M059J (cell line): ENCODE measurements around the gene CNTNAP2. TPM values are rescaled to one million over a fixed set of nuclear protein-coding genes. Genes with fewer than 3 reads are reported as not detected.
A peak's percentile ranks its signal among the peaks of the same experiment; 100 is the strongest.

ENCODE experiments used
- DNase-seq: peaks from one replicate; pipeline ENCODE4 v3.0.0-alpha.2; 2012; ENCODE audit warnings: low read depth
- total RNA-seq: library from RNA; depleted of rRNA; stranded (reverse); fragments of >200 nt; shearing (Covaris generic); gene quantifications from 2 replicates; pipeline ENCODE4 v1.2.3, GENCODE V29; 2014

CNTNAP2 gene
- total RNA-seq, 1 experiment from 2014 or later, result not detected

DNA sequence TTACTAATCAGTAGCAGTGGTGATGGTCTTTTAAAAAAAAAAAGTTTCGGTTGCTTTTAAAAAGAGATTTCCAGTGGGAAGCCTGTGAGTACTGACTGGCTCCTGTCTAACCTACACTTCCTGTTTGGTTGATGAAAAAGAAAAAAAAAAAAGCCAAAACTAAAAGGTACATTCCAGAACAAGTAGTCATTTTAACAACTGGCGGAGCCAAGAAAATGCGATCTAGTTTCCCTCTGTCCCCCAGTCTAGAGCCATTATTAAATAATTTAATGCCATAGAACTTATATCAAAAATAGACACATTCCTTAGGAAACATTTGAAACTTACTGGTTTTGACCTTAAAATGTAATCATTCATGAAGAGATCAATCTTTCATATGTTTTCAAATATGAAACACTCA is 2219.8 kb downstream of the CNTNAP2 start:
- DNase-seq, result peak; percentile 8

DNA sequence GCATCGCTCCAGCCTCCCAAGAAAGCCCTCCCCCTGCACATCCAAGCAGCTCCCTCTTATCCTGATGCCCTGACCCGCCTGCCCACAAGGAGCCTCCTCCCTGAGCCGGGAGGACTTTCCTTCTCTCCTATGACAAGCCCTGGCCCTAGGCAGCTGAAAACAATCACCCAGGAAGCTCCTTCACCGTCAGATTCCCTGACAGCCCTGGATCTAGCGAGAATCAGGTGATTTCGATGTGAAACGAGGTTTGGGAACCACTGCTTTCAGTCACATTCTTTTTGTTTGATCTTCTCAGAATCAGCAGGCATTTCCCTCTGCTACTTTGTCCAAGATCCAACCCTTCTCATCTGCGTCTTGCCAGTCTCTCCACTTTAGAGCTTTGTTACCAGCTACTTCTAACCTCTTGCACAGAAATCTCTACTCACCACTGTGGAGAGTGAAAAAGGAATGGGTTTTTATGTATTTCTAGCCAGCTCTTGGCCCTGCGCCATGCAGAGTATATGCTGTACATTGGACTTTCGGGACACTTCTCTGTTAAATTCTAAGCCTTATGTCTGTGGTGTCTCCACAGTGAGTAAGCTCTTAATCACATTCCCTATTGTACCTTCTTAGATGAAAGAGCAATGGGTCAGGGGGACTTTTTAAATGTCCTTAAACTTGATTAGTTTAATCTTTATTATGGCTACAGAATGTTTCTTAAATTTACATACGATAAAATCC is 2220.8 kb downstream of the CNTNAP2 start:
- no peak for DNase-seq

DNA sequence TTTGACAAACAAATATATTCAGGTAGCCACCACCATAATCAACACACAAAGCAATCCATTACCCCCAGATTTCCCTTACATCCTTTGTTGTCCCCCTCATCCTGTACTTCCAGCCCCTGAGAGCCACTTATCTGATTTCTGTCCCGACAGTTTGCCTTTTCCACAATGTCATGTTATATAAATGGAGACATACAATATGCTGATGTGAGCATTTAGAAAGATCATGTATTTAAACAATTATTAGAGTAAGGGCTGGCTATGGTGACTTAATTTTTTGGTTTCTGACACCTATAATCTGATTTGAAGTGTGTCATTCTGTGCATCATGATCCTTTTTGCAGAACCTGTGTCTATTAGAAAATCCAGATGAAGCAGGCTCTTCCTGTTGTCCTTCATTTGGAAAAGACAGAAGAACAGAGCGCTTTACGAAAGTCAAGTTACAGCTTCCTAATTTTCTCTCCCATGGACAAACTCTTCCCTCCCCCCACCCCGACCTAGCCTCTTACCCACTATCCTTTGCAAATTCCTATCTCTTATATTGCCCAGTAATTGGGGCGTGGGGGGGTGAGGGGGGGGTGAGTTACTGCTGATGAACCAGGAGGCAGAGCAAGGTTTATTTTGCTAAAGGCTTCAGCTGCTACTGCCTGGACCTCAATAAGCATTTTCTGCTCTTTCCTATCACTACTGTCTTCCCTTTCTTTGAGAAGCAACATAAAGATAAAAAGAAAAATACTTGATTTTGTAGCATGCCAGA is 2221.6 kb downstream of the CNTNAP2 start:
- DNase-seq, result no peak

DNA sequence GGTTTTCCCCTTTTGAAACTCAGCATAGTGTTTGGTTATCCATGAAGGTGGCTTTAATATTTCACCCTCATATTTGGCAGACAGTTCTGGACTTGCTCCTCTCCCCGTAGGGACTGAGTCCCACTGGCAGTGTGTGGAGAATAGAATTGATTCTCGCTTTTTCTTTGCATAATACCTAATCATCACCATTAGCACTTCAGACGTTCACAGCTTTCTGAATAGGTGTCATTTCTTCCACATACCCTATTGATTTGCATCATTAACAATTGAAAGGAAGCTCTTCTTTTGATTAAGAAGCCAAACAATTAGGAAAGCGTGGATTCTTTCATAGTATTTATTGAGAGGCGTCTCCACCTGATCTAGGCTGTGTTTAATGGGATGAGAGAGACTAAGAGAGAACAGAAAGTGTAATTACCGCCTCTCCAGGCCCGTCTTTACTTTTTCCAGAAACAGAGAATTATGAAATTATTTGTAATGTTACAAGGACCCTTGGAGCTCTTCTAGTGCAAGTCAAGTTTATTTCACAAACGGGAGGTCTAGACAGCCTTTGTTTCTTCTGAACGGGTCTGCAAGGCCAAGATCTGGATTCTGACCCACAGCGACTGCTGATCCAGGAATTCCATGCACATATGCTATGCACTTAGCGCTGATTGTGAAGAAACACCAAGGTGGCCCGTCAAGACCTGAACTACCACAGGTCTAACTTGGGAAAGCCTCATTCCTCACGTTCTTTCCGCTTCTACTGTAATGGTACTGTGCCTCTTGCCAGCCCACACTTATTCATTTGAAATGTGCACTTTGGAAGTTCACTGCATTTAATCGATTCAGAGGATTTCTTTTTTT is 2224.1 kb downstream of the CNTNAP2 start:
- no peak for DNase-seq

DNA sequence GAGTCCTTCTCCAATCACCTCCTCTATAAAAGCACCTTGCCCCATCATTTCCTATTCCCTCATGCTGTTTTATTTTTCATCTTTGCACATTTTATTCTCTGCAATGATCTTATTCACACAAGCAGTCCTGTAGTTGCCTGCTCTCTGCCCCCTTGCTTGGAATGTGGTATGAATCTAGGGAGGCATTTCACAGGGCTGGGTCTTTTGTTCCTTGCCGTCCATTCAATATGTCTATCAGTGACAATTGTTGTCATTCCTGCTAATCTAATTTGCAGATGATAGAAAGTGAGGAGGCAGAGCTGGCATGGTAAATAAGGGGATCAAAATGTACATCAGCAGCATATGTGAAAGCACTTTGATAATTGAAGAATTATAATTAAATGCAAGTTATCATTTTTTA is 2227.8 kb downstream of the CNTNAP2 start:
- DNase-seq, result no peak

DNA sequence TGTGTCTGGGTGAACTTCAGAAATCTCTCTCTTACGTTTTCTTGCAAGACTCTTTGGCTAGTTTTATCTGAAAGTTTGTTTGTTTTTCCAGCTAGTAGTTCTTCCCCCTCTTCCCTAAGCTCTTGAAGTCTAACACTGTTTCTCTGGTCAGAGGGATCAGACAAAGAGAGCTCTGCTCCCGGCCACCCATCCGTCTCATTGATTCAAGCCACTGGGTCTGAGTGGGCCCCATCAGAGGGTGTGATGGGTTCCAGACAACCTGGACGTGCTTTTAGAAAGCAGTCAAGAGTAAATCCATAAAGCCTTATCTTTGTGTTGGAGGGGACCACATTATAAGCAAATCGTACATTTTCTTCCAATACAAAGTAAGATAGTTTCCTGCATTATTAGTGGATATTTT is 2231.4 kb downstream of the CNTNAP2 start:
- no peak for DNase-seq

DNA sequence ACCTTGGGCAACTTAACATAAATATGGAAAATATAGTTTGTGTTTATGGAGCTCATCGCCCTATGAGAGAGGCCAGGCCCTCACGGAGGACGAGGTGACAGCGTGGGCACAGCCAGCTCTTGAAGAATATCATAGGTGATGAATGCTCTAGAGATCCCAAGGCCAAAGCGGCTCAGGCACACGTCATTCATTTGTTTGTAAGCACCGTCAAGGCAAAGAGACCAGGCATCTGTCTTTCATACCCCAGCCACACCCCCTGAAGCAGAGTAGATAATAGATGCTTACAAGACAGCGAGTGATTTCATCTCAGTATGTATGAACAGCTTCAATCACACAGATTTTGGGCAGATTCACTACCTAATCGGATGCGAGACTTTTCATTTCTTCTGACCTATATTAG is 2231.9 kb downstream of the CNTNAP2 start:
- DNase-seq, result no peak

DNA sequence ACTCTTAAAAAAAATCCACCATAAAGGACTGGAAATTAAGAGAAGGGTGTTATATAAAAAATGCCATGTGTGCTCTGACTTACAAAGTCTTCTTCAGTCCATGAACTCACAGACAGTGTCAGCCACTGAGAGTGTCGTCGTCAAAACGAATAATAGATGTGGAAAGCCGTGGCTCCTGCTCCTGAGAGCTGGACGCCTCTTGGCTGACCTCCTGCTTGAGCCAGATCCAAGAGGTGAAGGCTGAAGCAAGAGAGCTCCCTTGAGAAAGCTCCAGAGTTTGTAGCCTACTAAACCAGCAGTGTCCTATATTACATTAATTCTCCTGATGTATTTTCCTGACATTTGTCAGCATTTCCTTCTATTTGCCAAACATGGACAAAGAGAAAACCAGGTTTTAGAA is 2239.7 kb downstream of the CNTNAP2 start:
- no peak for DNase-seq

DNA sequence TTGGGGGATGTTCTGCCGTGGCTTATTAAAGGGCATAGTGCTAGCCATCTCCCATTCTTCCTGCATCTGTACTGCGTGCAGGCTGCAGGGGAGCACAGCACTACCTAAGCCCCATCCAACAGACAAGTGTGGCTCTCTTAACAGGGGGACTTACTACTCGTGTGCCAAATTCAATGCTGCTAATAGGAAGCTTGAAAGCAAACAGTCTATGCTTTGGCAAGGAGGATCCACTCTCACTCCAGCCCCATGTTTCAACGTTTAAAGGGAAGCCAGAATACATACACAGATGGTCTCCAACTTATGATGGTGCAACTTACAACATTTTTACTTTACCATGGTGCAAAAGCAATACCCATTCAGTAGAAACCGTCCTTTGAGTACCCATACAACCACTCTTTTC is 2245.9 kb downstream of the CNTNAP2 start:
- DNase-seq, result no peak

DNA sequence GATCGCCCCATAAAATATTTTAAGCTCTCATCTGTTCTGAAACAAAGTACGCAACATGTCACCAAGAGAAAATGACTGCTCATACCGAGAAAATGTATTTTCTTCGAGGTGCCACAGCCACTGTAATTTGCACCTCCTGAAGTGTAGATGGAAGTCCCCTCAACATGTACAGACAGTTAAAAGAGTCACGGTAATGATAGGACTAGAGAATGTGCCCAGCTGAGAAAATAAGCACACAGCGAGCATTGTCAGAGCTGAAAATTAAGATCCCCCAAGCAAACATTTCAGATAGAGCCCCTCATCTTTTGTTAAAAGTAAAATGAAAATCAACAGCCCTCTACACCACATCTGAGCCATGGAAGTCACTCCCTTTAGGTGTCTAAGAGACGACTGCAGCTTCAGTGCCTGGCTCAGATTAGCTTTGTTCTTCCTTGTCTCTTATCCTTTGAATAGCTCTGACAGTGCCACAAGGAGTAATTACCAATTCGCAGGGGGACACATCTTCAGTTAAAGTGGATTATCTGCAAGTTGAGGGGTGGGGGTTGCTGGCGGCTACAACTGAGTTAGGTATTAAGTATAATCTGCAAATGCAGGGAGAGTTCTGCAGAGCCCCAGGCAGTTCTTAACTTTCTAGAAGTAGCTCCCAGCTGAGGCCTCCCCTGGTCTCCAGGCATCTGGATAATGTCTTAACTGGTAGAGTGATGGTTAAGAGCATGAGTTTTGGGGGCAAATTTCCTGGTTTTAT is 2251.3 kb downstream of the CNTNAP2 start:
- no peak for DNase-seq

DNA sequence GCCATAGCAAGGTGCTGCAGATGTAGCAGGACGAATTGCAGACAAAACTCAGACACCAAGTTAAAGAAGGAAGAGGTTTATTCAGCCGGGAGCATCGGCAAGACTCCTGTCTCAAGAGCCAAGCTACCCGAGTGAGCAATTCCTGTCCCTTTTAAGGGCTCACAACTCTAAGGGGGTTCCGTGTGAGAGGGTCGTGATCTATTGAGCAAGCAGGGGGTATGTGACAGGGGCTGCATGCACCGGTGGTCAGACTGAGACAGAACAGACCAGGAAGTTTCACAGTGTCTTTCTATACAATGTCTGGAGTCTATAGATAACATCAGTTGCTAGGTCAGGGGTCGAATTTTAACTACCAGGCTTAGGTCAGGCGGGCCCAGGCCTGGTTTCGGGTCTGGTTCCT is 2252.0 kb downstream of the CNTNAP2 start:
- no peak for DNase-seq

DNA sequence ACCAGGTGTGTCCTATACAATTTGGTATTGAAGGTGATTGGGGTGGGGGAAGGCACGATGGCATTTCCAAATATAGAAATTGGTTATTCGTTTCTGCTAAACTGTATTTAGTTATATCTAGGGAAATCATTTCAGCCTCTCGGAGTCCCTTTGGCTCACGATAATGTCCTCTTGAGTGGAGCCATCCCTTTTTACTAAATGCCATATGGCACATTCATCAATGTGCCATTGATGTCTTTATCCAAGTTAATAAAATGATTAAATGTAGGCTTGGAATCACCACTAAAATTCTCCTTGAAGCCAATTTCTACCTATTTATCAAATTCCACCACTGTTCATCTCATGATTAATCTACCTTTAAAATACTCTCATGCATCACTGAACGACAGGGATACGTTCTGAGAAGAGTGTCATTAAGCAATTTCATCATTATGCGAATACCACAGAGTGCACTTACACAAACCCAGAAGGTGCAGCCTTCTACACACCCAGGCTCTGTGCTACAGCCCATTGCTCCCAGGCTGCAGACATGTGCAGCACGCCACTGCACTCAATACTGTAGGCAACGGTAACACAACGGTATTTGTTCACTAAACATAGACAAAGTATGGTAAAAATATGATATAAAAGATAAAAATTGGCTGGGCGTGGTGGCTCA is 2254.8 kb downstream of the CNTNAP2 start:
- DNase-seq, result no peak

DNA sequence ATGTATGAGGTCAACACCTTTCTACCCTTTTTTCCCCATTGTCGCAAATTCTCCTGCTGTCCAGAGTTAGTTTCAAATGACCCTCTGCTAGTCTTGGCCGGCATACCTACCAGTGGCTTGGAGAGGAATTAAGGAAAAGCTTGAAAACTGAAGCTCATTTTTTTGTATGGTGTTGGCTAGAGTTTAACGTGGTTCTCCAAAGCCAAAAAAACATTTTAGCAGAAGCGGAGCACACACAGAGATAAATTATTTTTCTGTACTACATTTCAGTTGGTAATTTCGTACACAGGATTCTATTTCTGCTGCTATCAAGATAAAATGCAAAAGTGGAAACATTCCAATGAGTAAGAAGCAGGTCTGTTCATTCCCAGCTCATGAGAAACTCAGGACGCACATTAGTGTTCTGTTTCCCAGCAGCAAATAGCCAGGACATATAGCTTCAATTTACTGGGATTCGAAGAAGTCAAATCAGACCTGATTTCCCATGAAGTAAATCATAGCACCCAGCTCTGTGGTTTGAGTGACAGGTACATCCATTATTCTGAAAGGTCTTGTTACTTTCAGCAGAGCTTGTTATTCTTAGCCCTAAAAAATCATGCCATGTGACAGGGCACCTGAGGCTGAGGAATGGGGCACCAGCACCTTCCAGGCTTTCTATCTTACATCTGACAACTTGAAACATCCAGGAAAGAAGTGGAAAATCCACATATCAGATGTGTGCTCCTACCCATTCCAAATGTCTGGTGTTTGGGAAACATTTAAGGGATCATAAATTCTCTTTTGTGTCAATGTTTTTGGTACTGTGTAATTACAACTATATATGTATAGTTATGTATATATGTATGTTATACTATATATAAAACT is 2258.0 kb downstream of the CNTNAP2 start:
- DNase-seq, result no peak

DNA sequence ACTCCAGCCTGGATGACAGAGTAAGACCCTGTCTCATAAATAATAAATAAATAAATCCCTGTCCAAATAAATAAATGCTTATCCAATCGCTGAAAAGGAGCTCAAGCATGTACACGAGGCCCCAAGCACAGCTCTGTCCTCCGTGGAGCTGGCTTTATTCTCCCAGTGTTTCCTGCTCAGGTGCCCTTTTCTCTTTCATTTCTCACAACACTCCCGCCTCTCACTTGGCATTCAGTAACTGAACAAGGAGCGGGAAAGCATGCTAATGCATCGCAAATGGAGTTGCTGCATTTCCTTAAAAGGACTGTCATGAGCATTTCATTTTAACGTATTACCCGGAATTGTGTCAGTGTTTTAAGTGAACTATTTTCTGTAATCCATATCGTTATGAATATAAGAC is 2263.1 kb downstream of the CNTNAP2 start:
- DNase-seq, result no peak

DNA sequence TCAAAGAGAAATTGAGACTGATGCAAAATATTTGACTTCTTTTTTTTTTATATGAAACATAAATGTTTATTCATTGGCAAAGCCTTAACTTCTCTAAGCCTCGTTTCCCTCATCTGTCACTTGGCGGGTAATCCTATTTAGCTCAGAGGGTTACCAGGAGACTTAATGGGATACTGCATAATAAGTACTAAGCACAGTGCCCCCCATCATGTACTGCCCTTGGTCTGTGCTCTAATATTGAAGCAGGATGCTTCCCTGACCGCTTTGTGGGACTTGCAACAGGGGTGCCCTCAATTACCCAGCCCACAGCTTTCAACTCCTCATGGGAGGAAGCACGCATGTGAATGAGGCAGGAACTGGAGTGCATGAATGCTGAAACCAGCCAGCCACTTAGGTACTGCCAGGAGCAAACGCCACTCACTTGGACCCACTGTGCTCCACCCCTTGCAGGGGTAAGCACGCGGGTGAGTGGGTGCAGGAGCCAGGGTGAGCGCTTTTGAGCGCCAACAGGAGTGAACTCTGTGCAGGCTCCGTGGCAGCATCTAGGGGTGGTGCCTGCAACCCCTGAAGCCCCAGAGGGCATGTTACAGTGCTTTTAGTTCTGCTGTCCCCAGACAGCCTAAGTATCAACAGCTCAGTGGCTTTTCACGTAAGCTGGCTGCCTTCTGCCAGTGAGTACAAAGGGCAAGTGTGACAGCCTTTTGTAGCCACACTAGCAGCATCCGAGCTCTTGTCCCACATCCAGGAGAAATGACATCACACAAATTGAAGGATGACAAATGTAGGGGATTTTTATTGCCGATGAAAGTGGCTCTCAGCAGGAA is 2264.2 kb downstream of the CNTNAP2 start:
- no peak for DNase-seq

DNA sequence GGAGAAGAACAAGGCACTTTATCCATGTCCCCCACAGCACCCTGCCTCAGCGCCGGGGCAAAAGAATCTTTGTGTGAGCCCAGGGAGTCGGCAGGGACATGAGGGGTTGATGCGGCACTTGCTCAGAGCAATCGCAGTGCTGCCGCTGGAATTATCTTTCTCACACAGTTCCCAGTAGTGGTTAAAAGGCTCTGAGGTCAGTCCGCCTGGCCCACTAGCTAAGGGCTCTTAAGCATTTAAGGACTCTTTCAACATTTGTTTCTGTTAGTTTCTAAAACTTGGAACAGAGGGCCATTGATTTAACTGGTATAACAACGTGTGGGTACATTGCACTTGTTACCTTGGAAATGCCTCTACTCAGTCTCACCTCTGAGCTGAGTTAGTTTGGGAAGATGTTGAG is 2266.0 kb downstream of the CNTNAP2 start:
- no peak for DNase-seq

DNA sequence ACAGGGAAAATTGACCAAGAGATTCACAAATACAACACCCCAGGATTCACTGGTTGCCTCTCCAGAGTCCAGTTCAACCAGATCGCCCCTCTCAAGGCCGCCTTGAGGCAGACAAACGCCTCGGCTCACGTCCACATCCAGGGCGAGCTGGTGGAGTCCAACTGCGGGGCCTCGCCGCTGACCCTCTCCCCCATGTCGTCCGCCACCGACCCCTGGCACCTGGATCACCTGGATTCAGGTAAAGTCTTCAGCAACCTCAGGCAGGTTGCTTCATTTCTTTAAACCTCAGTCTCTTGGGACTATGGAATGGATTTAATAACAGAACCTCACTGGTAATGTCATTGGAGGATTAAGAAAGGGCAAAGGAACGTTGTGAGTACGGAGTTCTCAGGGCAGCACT is 2267.1 kb downstream of the CNTNAP2 start:
- no peak for DNase-seq

DNA sequence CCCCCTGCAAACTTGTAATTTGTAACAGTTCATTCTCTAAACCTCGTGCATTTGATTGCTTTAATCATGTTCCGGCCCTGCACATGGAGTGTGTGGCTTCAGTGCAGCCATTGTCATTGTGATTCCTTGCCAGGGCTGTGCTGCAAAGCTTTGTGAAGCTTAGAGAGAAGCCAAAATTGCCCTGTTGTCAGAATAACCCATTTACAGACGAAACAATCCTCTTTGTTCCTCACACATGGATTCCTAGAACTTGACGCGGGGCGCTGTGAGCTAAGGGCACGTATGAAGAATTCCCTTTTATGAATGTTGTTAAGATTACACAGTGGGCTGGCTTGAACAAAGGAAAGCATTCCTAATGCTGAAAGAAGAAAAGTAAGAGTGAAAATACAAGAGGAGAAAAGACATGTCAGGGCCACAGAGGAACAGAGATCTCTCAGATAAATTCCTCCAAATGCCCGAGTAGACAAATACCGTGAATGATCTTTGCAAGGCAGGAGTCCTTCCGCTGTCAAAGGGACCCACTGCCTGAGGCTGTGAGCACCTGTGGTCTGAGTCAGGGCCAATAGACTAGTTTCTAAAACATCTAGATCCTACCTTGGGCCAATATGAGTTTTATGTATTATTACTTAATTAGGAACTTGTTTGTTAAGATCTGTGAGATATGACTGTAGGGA is 2268.5 kb downstream of the CNTNAP2 start:
- no peak for DNase-seq

DNA sequence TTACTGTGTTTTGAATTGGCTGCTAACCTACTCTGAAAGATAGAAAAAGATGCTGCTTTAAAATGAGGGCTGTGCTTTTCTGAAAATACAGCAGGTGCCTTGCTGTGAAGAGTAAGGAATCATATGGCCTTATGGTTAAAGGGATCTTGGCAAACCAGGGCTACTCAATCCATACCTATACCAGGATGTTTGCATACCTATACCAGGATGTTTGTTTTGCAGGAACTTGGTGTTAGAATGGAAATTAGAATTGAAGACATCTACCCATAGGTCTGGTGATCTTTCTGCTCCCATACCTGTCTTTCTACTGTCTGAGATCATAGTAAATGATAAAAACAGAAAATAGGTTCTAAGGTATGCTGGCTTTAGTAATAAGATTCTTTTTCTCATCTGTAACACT is 2273.8 kb downstream of the CNTNAP2 start:
- no peak for DNase-seq
